ENCODE measurements around the gene AGPAT4.

- TF ChIP-seq CTCF (conservative IDR thresholded peaks at IDR 0.05; ENCODE audit: low read length) (no peak), EZH2phosphoT487 (IDR thresholded peaks at IDR 0.05; ENCODE audit: borderline replicate concordance, low read depth, low read length) (no peak)
These were observed 27.5 kb upstream of the AGPAT4 start for GRCh38 chr6:161301338-161301737.
